Hindlimb muscle (tissue), 1 donor: ENCODE measurements around the gene EMSY. TPM values are rescaled to one million over a fixed set of nuclear protein-coding genes. Genes with fewer than 3 reads are reported as not detected.
"Not testable (repeated sequence)": the region's sequence is repeated elsewhere in the genome, so short reads cannot be mapped to it uniquely, and the experiment has no call there.

Source experiments
- DNase-seq: peaks from one replicate; pipeline ENCODE4 v3.0.0-alpha.2; 2013
- polyA plus RNA-seq: library from polyadenylated mRNA; unstranded; fragments of 120-200 nt; gene quantifications from one replicate; pipeline ENCODE4 v1.2.1, GENCODE V29; 2013; ENCODE audit not compliant: insufficient read length

EMSY gene
- polyA plus RNA-seq, 1 donor, result 16.5 TPM

GRCh38 chr11:76574879-76575278 lies 130.1 kb downstream of the EMSY start:
- DNase-seq, result no peak

- DNase-seq, result no peak
Measured at GRCh38 chr11:76577226-76577920, 132.6 kb downstream of the EMSY start.

- no peak for DNase-seq
Measured at GRCh38 chr11:76577921-76578653, 133.3 kb downstream of the EMSY start.

- peak; percentile 40 for DNase-seq
Measured at GRCh38 chr11:76578654-76579055, 133.8 kb downstream of the EMSY start.

DNA sequence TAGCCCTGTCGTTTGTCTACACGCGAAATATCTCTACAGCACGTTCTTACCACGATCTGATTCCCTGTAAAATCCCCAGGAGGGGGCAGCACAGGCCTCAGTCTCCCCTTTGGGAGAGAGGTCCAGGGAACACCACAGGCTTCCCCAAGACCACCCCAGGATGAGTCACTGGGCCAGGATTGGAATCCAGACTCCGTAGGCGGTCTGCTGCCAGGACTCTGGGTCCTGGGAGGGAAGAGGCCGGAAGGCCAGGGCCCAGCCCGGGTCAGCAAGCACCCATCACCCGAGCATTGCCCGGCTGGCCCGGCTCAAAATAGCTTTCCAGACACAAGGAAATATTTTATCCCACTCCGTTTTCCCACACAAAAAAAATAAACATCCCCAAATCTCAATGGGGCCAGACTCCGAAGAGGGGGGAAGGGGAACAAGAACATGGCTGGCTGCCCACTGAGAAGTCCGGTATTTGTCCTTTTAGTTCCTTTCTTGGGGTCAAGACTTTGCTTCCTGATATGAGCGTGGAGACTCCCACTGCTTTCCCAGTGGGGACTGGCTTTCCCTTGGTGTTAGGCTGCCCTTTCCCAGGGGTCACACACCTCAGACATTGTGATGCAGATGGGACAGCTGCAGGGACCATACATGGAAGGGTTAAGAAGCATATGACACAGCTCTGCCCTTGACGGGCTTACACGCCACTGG lies 134.4 kb downstream of the EMSY start:
- peak; percentile 36 for DNase-seq

- DNase-seq, result no peak
Measured at GRCh38 chr11:76579752-76580151, 134.9 kb downstream of the EMSY start.

DNA sequence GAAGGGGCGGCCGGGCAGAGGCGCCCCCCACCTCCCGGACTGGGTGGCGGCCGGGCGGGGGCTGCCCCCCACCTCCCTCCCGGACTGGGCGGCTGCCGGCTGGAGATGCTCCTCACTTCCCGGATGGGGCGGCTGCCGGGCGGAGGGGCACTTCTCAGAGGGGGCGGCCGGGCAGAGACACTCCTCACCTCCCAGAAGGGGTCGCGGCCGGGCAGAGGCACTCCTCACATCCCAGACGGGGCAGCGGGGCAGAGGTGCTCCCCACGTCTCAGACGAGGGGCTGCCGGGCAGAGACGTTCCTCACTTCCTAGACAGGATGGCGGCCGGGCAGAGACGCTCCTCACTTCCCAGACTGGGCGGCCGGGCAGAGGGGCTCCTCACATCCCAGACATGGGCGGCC lies 137.7 kb downstream of the EMSY start:
- DNase-seq, result not testable (repeated sequence)

GRCh38 chr11:76587820-76588454 lies 143.1 kb downstream of the EMSY start:
- no peak for DNase-seq

DNA sequence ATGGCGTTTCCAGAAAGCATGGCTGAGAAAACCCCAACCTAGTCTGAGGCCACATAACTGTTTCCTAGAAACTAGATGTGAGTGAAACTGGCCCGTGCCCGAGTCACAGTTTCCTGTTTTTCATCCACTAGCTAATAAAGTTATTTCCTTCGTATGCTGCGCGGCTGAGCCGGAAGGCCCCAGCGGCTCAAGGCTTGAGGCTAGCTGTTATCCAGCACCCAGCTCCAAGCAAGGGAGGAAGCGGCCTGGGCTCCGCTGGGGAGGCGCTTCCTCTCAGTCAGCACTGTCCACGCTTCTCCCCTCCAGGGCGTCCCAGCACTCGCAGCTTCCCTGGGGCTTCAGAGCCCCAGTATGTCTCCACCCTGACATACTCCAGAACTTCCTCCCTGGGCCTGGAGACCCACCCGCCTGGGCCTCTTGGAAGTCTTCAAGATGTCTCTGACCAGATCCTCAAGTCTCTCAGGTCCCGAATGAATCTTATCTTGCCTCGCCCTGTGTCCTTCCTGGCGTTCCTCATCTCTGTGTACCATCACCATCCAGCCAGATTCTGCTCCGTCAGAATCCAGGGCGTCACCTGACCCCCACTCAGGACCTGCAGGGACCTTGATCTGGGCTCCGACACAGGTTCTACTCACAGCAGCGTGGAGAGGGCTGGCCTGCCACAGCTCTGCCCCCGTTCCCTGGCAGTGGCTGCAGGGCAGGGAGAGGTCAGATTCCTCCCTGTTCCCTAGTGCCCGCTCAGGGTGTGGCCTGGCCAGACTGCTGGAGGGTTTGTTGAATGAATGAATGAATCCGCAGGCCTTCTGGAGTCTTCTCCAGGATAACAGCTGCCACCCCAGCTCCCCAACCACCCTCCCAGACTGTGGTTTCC lies 143.9 kb downstream of the EMSY start:
- DNase-seq, result peak; percentile 69

DNA sequence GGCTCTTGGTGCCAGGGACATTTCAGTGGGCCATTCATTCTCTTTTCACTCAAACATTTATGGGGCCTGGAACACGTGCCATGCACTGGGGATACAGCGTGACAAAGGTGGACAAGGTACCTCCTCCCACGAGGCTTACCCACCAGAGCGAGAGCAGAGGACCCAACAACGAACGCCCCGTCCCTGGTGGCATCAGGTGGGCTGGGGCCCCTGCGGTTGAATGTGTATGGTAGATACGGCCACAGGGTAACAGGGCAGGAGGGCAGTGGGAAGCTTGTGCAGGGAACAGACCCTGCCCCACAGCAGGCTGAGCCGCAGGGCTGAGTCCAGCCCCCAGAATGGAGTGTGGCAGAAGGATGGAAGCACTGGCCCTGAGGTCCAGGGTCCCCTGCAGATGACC lies 144.7 kb downstream of the EMSY start:
- no peak for DNase-seq

DNA sequence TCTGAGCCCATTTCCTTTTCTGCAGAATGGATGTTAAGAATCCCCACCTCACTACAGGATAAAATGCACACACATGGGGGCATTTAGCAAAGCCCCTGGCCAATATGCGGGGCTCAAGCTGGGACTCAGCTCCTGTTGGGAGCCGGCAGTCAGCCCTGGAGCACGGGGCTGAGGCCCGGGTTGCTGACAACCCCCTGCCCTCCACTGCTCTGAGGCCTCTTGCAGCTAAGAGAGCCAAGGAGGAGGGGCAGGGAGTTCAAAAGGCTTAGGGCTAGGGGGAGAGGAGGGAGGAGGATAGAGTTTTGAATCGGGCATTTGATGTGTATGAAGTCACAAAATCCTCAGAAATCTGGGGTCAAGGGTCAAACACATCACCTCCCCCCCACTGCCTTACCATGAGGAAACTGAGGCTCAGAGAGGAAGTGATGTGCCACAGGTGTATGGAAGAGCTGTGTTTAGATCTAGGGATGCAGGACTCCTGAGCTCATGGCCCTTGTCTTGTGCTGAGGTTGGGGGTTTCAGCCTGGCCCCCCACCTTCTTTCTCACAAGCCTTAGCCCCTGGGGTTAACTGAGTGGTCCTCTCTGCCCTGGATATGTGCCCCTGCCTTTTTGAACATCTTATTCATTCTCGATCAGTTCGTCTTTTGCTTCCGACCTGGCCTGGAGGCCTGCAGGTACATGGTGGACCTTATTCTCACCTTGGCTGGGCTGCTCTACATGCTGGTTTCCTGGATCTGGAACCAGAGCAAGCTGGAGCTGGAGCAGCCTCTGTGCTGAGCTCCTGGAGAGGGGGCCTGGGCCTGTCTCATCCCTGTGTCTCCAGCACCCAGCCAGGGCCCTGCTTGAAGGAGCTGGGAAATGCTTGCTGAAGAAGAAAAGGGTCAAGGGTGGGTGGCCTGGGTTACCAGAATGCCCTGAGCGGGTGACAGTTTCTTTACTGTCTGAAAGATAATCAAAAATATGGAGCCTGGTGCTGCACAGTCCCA lies 145.4 kb downstream of the EMSY start:
- DNase-seq, result no peak

DNA sequence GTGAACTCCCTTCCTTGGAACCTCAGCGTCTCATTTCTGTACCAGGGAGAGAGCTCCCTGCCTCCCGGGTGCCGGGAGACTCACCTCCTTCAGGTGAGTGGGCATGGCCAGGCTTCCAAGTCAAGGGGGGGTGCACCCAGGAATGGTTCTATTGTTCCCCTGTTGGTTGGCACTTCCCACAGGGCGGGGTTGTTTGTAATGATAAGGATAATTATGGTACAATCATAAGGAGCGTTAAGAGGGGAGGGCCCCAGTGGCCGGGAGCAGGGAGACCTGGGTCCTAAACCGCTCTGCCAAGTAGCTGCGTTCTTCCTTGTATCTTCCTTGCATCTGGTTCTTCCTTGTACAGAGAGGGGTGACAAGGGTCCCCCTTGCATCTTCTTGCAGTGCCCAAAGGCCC lies 146.6 kb downstream of the EMSY start:
- no peak for DNase-seq

DNA sequence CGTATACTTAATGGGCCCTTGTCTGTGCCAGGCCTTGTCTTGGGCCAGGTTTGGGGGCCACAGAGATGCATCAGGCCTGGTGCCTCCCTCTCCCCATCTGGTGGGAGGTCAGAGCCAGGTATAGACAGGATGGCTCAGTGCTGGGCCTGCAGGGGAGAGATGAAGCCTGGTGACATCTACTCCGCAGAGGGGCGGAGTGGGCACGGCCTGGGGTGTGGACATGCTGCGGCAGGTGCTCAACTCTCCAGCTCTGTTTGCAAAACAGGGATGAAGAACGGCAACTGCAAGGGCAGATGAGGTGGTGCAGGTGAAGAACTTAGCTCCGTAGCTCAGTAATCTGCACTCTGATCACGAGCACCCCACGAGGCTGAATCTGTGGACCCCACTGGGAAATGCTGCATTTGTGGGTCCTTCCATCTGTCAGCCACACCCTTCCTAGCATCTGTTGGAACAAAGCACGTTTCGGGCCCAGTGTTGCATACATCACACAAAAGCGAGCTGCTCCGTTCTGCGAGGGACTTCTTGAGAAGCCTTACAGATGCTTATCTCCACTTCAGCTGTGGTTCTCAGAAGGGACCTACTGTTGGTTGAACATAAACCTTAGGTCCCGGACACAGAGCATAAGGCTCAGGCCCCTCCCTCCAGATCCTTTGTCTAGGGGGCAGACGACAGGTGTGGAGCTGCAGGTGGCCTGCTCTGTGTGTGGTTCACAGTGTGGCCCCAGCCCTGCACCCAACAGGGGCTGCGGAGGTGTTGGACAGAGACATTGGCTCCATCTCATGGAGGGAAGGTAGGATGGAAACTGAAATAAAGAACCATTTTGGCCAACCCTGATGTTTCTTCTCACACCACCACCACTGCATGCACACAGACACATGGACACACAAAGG lies 147.5 kb downstream of the EMSY start:
- no peak for DNase-seq

GRCh38 chr11:76592961-76593360 lies 148.1 kb downstream of the EMSY start:
- DNase-seq, result no peak

DNA sequence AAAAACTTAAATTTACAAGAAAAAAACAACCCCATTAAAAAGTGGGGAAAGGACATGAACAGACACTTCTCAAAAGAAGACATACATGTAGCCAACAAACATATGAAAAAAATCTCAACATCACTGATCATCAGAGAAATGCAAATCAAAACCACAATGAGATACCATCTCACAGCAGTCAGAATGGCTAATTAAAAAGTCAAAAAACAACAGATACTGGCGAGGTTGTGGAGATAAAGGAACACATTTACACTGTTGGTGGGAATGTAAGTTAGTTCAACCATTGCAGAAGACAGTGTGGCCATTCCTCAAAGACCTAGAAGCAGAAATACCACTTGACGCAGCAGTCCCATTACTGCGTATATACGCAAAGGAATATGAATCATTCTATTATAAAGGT lies 150.3 kb downstream of the EMSY start:
- DNase-seq, result not testable (repeated sequence)

GRCh38 chr11:76596652-76597051 lies 151.8 kb downstream of the EMSY start:
- DNase-seq, result no peak

GRCh38 chr11:76597533-76598425 lies 153.0 kb downstream of the EMSY start:
- no peak for DNase-seq

DNA sequence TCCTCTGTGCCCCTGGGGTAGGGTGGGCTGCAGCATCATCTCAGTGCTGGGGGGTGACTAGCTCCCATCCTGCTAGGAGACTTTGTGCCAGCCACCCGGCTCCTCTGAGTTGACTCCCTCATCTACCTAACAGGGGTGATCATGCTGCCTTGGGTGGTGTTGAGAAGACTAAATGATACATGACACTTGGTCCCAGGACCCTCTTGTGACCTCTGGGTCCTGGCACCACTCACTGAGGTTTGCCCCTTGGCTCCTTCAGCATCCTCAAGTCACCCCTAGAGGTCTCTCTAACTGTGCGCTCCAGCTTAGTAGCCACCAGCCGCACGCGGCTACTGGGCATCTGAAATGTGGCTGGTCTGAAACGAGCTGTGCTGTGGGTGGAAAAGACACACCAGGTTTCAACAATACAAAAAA lies 153.6 kb downstream of the EMSY start:
- no peak for DNase-seq
